Measurements from ENCODE around the gene RALGDS.
"Not testable (repeated sequence)": the region's sequence is repeated elsewhere in the genome, so short reads cannot be mapped to it uniquely, and the experiment has no call there.

RALGDS gene

GRCh38 chr9:133106511-133107244 lies 14.4 kb downstream of the RALGDS start:
- no peak for DNase-seq (ENCODE audit: low spot score)

- DNase-seq (ENCODE audit: low spot score), result no peak
These were observed 15.6 kb downstream of the RALGDS start for GRCh38 chr9:133105461-133105770.

- no peak for DNase-seq (ENCODE audit: low spot score)
These were observed 16.2 kb downstream of the RALGDS start for GRCh38 chr9:133104718-133105460.

- no peak for DNase-seq (ENCODE audit: low spot score)
These were observed 17.0 kb downstream of the RALGDS start for GRCh38 chr9:133103987-133104505.

- peak; percentile 81 for DNase-seq (ENCODE audit: low spot score)
These were observed 17.7 kb downstream of the RALGDS start for GRCh38 chr9:133103183-133103986.

GRCh38 chr9:133102190-133103021 lies 18.6 kb downstream of the RALGDS start:
- DNase-seq (ENCODE audit: low spot score), result no peak

GRCh38 chr9:133101356-133102189 lies 19.5 kb downstream of the RALGDS start:
- DNase-seq (ENCODE audit: low spot score), result no peak

GRCh38 chr9:133100506-133101355 lies 20.3 kb downstream of the RALGDS start:
- no peak for DNase-seq (ENCODE audit: low spot score)

GRCh38 chr9:133099726-133100505 lies 21.1 kb downstream of the RALGDS start:
- no peak for DNase-seq (ENCODE audit: low spot score)

- no peak for DNase-seq (ENCODE audit: low spot score)
These were observed 22.2 kb downstream of the RALGDS start for GRCh38 chr9:133098871-133099270.

- no peak for DNase-seq (ENCODE audit: low spot score)
These were observed 22.8 kb downstream of the RALGDS start for GRCh38 chr9:133098104-133098754.

- DNase-seq (ENCODE audit: low spot score), result no peak
These were observed 26.1 kb downstream of the RALGDS start for GRCh38 chr9:133094842-133095393.

- DNase-seq (ENCODE audit: low spot score), result not testable (repeated sequence)
These were observed 26.7 kb downstream of the RALGDS start for GRCh38 chr9:133094351-133094750.

- no peak for DNase-seq (ENCODE audit: low spot score)
These were observed 30.2 kb downstream of the RALGDS start for GRCh38 chr9:133090752-133091385.

GRCh38 chr9:133090187-133090586 lies 30.9 kb downstream of the RALGDS start:
- DNase-seq (ENCODE audit: low spot score), result no peak

- no peak for DNase-seq (ENCODE audit: low spot score)
These were observed 31.8 kb downstream of the RALGDS start for GRCh38 chr9:133089271-133089671.

- DNase-seq (ENCODE audit: low spot score), result no peak
These were observed 32.3 kb downstream of the RALGDS start for GRCh38 chr9:133088756-133089155.
